HEK293 (cell line): Measurements from ENCODE around the gene APC2.

Source experiments
- ZNF580 ChIP-seq: fragments of 450-650 bp; formaldehyde crosslinking; IDR thresholded peaks from 2 replicates; pipeline ENCODE4 v1.5.1; 2016; ENCODE audit warnings: missing biosample characterization, missing genetic modification characterization
- ZSCAN18 ChIP-seq: fragments of 450-650 bp; formaldehyde crosslinking; IDR thresholded peaks from 2 replicates; pipeline ENCODE4 v1.5.1; 2016; ENCODE audit warnings: missing biosample characterization, missing genetic modification characterization

GRCh38 chr19:1467490-1468273, 17.8 kb downstream of the APC2 start:
- TF ChIP-seq ZSCAN18 (tag by site-specific recombination) (no peak), ZNF580 (tag by site-specific recombination) (no peak)
